Peyer's patch (tissue), 4 donors: ENCODE measurements around the gene ADAMTS14. TPM values are rescaled to one million over a fixed set of nuclear protein-coding genes. Genes with fewer than 3 reads are reported as not detected.

Source experiments
- DNase-seq, 3 donors: peaks; one replicate each; pipeline ENCODE4 v3.0.0-alpha.2; 2017 to 2019
- H3K27ac ChIP-seq, 4 donors: fragments of 200-600 bp; sonication (generic); one replicate each; pipeline ENCODE4 v1.5.1; 2016 to 2019
- H3K27me3 ChIP-seq, 2 donors: fragments of 200-600 bp; sonication (generic); one replicate each; pipeline ENCODE4 v1.5.1; 2019
- H3K36me3 ChIP-seq, 3 donors: fragments of 200-600 bp; sonication (generic); one replicate each; pipeline ENCODE4 v1.5.1; 2016 to 2019
- H3K4me1 ChIP-seq, 4 donors: fragments of 200-600 bp; sonication (generic); one replicate each; pipeline ENCODE4 v1.5.1; 2016 to 2019
- H3K4me3 ChIP-seq, 4 donors: fragments of 200-600 bp; sonication (generic); 1 replicate in 3 of 4; 2 replicates in 1 of 4; pipeline ENCODE4 v1.5.1; 2016 to 2019; ENCODE audit warnings: mild to moderate bottlenecking in 1 of 4
- H3K9me3 ChIP-seq, 4 donors: fragments of 200-600 bp; sonication (generic); one replicate each; pipeline ENCODE4 v1.5.1; 2016 to 2019; ENCODE audit warnings: mild to moderate bottlenecking in 1 of 4
- POLR2A ChIP-seq, 2 donors: fragments of 450-650 bp; IDR thresholded peaks; one replicate each; pipeline ENCODE4 v1.5.1; 2017; ENCODE audit warnings: antibody characterized with exemption in 2 of 2, mild to moderate bottlenecking in 2 of 2, moderate library complexity in 2 of 2
- total RNA-seq, 4 donors: library from RNA; depleted of rRNA; stranded (reverse); fragments of >200 nt; gene quantifications; one replicate each; pipeline ENCODE4 v1.1.0, GENCODE V29; 2016
- TF ChIP-seq, protein P1 (sequence below), 6 experiments: fragments of 450-650 bp in 4 of 6; fragments of 200-600 bp in 2 of 6; sonication (generic) in 1 of 6; IDR thresholded peaks; one replicate each; pipeline ENCODE4 v1.5.1; 2017 to 2019; ENCODE audit warnings: antibody characterized with exemption in 6 of 6, mild to moderate bottlenecking in 3 of 6, moderate library complexity in 1 of 6

ADAMTS14 gene
- total RNA-seq, 4 donors from 2014 or later: 2.3 to 10.7 (median 4.2) TPM

DNA sequence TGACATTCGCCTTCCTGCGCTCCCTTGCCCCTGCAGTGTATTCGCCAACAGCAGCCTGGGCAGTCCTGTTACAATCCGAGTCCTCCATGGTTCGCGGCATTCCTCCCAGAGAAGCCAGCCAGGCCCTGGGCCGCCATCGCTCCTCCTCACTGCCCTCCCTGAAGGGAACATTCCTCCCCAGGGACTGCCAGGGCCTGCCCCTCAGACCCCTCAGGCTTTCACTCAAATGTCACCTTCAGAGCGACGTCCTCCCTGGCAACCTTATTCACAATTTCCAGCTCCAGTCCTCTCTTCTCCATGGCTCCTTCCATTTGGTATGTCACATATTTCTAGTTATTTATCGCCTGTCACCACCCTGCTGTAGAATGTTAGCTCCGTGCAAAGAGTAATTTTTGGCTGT lies 17.4 kb downstream of the ADAMTS14 start:
- Histone ChIP-seq H3K27me3 (no peaks in the 10 kb centered on the region), H3K36me3 (no peaks in the 10 kb centered on the region), H3K4me1 (no peaks in the 10 kb centered on the region), H3K27ac (no peak overlapping the region), H3K4me3 (no peak overlapping the region), H3K9me3 (no peaks in the 10 kb centered on the region)
- TF ChIP-seq, protein P1, sequence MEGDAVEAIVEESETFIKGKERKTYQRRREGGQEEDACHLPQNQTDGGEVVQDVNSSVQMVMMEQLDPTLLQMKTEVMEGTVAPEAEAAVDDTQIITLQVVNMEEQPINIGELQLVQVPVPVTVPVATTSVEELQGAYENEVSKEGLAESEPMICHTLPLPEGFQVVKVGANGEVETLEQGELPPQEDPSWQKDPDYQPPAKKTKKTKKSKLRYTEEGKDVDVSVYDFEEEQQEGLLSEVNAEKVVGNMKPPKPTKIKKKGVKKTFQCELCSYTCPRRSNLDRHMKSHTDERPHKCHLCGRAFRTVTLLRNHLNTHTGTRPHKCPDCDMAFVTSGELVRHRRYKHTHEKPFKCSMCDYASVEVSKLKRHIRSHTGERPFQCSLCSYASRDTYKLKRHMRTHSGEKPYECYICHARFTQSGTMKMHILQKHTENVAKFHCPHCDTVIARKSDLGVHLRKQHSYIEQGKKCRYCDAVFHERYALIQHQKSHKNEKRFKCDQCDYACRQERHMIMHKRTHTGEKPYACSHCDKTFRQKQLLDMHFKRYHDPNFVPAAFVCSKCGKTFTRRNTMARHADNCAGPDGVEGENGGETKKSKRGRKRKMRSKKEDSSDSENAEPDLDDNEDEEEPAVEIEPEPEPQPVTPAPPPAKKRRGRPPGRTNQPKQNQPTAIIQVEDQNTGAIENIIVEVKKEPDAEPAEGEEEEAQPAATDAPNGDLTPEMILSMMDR (IDR thresholded peaks at IDR 0.05): no peak
- no peak for TF ChIP-seq POLR2A (IDR thresholded peaks at IDR 0.05)
- no peak for DNase-seq

- Histone ChIP-seq H3K27me3 (no peaks in the 10 kb centered on the region), H3K4me1 (no peaks in the 10 kb centered on the region), H3K9me3 (no peaks in the 10 kb centered on the region), H3K36me3 (no peaks in the 10 kb centered on the region), H3K27ac (no peak overlapping the region), H3K4me3 (no peak overlapping the region)
- no peak for DNase-seq
- TF ChIP-seq POLR2A (IDR thresholded peaks at IDR 0.05): no peak
- TF ChIP-seq, protein P1 (IDR thresholded peaks at IDR 0.05): no peak
Observed at GRCh38 chr10:70690589-70690988, 18.3 kb downstream of the ADAMTS14 start.

DNA sequence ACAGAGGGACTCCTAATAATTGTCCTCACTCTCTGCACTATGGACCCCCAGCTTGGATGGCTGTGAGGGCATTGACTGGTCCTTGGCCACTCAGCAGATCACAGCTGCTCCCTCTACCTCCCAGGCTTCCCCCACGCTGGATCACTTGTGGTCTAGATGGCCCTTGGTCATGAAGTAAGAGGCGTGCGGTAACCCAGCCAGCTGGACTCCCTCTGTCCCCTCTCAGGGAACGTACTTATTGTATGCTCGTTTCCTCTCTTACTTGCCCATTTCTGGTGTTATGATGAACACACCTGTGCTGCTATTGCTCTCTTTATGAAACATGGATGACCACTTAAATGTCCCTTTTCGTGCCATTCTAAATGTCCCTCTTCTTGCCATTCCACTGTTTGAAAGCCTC lies 19.3 kb downstream of the ADAMTS14 start:
- H3K36me3 ChIP-seq: no peaks in the 10 kb centered on the region
- no peak overlapping the region for H3K27ac ChIP-seq
- H3K4me1 ChIP-seq: no peaks in the 10 kb centered on the region
- TF ChIP-seq, protein P1 (IDR thresholded peaks at IDR 0.05): no peak
- no peak for TF ChIP-seq POLR2A (IDR thresholded peaks at IDR 0.05)
- H3K27me3 ChIP-seq: no peaks in the 10 kb centered on the region
- H3K9me3 ChIP-seq: no peaks in the 10 kb centered on the region
- no peak overlapping the region for H3K4me3 ChIP-seq
- DNase-seq: no peak

DNA sequence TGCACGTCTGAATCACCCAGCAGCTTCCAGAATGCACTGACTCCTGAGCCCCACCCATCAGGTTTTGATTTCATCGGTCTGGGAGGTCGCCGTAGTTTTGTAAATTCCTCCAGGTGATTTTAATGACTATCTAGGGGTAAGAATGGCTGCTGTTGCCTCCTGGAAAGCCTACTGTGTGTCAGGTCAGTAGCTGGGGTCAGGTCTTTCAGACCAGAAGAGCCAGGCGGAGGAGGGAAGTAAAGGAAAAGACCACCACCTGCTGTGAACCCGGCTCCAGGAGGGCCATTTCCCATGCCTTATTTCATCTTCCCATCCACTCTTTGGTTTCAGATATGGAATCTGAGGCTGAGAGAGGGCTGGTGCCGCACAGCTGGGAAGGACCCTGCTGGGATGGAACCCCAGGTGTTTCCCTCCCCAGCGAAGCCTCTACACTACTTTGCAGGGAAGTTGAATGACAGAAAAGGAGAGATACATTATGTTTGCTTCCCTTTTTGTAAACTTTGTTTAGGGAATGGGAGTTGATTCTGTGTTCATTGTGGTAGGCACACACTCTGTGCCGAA lies 19.8 kb downstream of the ADAMTS14 start:
- H3K9me3 ChIP-seq: no peaks in the 10 kb centered on the region
- H3K27me3 ChIP-seq: no peaks in the 10 kb centered on the region
- H3K27ac ChIP-seq: no peak overlapping the region
- no peaks in the 10 kb centered on the region for H3K4me1 ChIP-seq
- no peak for TF ChIP-seq POLR2A (IDR thresholded peaks at IDR 0.05)
- H3K4me3 ChIP-seq: no peak overlapping the region
- H3K36me3 ChIP-seq: no peaks in the 10 kb centered on the region
- no peak for DNase-seq

DNA sequence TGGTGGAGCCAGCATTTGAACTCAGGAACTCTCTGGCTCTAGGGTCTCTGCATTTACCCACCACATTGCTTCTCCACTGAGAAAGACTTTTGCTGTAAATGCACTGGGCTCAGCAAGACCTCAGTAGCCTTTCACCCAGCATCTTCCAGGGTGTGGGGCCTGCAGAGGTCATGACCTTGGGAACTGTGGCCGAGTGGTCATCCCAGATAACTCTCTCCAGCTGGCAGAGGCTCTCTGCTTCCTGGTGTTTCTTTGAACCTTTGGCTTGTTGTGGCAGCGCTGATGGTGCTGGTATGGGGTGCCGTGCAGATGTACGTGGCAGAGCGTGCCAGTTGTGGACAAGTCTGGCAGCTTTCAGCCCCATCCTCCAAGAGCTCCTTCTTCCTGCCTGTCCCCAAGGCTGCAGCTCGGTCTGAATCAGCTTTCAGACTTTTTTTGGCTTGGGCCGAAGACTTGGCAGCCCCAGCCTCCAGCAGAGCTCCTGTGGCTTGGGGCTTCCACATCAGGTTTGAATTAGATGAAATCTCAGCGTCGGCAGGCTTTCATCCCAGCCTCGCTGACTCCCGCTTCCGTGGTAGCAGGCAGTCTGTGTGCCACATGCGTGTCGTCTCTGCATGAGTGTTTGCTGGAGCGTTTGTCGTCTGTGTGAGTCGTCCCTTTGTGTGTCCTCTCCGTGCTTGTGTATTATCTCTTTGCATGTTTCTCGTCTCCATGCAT lies 21.5 kb downstream of the ADAMTS14 start:
- no peaks in the 10 kb centered on the region for H3K27me3 ChIP-seq
- DNase-seq: no peak
- H3K4me1 ChIP-seq: no peaks in the 10 kb centered on the region
- H3K4me3 ChIP-seq: no peak overlapping the region
- TF ChIP-seq, protein P1 (IDR thresholded peaks at IDR 0.05): no peak
- no peak for TF ChIP-seq POLR2A (IDR thresholded peaks at IDR 0.05)
- no peaks in the 10 kb centered on the region for H3K9me3 ChIP-seq
- H3K36me3 ChIP-seq: no peaks in the 10 kb centered on the region
- peak overlapping the region in 2 of 4 donors; percentile 26 to 42 for H3K27ac ChIP-seq

GRCh38 chr10:70694418-70695141 lies 22.3 kb downstream of the ADAMTS14 start:
- DNase-seq: no peak

More at GRCh38 chr10:70694418-70695141, 22.3 kb downstream of the ADAMTS14 start:
- H3K27ac ChIP-seq: peak overlapping the region in 1 of 4 donors; percentile 42
- no peaks in the 10 kb centered on the region for H3K36me3 ChIP-seq
- H3K4me1 ChIP-seq: no peaks in the 10 kb centered on the region
- H3K27me3 ChIP-seq: no peaks in the 10 kb centered on the region
- TF ChIP-seq POLR2A (IDR thresholded peaks at IDR 0.05): no peak
- TF ChIP-seq, protein P1 (IDR thresholded peaks at IDR 0.05): no peak
- H3K9me3 ChIP-seq: no peaks in the 10 kb centered on the region
- H3K4me3 ChIP-seq: no peak overlapping the region
